GM18526 (cell line): ENCODE data around the gene MYLK.

ENCODE experiments used
- POLR2A ChIP-seq: IDR thresholded peaks from 3 replicates; pipeline ENCODE4 v1.6.1; 2011; ENCODE audit not compliant: insufficient read length; ENCODE audit errors: extremely low read depth

The MYLK gene

GRCh38 chr3:123853686-123854372 is 30.3 kb downstream of the MYLK start:
- TF ChIP-seq POLR2A, result no peak

DNA sequence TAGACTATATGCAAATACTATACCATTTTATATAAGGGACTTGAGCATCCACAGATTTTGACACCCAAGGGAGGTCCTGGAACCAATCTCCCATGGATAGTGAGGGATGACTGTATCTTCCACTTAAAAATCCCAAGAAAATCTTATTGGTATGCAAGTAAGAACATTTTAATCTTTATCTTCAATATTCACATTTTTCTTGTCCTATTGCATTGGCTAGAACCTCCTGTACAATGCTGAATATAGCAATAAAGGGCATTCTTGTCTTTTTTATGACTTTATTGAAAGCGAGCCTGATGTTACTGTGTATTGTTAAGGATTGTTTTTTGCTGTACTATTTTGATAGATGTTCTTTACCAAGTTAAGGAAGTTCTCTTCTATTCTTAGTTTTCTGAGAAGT is 36.9 kb downstream of the MYLK start:
- TF ChIP-seq POLR2A, result no peak

- no peak for TF ChIP-seq POLR2A
Observed at GRCh38 chr3:123843668-123844067, 40.5 kb downstream of the MYLK start.

DNA sequence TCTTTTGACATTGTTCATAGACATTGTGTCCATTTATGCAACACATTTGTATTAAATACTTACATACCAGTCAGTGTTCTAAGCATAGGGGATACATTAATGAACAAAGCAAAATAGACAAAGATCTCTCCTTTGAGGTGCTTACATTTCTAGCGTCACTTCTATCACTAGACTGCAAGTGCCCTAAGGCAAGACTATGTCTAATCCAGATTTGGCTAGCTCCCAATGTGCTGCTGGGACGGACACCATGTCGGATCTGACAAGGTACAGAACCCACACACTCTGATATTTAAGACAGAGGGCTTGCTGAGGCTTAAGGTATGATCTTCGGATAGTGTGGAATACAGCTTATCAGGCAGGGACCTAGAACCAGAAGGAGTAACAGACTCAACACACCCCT is 41.4 kb downstream of the MYLK start:
- no peak for TF ChIP-seq POLR2A

GRCh38 chr3:123841476-123842238 is 42.5 kb downstream of the MYLK start:
- TF ChIP-seq POLR2A, result no peak

DNA sequence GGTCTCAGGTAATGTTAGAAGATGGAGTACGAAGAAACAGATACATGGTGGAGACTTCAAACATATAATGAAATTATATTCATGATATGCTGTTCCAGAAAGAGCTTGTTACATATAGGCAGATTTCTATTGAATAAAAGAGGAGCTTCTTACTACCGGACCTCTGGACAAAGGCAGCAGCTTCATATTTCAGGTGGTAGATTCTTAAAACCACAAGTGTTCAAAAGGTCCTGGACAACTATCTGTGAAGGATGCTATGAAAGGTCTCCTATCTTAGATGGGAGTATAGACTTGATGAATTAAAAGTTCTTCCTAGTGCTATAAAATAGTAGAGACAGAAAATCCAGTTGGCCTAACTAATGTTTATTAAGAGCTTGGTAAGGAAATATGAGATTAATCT is 43.2 kb downstream of the MYLK start:
- TF ChIP-seq POLR2A, result no peak

DNA sequence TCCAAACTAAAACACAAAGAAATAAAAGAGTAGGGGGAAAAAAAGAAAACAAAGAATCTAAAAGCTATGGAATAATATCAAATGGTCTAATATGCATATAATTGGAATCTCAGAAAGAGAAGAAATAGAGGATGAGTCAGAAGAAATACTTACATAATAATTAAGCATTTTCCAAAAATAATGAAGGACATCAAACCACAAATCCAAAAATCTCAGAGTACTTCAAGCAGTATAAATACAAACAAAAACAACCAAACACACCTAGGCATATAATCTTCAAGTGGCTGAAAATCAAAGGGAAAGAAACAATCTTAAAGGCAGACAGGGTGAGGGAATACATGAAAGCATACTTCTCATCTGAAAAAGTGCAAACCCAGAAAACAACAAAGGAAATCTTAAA is 46.3 kb downstream of the MYLK start:
- no peak for TF ChIP-seq POLR2A

DNA sequence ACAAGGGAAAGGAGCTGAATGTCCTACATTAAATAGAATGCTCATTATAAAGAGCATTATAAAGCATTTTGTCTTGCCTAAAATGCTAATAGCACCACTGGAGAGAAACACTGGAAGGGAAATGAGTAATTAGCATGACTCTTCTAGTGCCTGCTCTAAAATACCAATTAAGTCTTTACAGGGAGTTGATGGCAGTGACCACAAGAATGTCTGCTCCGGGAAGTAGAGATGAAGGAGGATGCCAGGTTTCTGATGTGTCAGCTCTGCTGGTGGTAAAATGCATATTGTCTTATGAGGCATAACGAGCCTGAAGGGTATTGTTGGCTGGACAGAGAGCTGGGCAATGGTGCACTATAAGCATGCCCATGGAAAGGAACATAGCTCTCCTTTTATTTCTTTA is 49.5 kb downstream of the MYLK start:
- TF ChIP-seq POLR2A, result no peak

DNA sequence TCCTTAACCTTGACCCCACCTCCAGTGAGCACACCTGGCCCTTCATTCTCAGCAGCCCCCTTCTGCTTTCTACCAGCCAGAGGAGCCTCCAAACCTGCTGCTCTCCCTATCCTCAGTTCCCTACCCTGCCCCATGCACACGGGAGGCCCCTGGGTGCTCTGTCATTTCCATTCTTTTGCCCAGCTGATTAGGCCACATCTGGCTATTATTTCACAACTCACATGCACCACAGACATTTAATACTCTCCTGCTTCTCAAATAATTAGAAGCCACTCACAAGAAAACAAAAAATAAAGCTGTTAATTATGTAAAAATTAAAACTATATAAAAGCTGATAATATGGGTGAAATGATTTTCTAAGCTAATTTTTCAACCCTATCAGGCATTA is 50.7 kb downstream of the MYLK start:
- TF ChIP-seq POLR2A, result no peak

DNA sequence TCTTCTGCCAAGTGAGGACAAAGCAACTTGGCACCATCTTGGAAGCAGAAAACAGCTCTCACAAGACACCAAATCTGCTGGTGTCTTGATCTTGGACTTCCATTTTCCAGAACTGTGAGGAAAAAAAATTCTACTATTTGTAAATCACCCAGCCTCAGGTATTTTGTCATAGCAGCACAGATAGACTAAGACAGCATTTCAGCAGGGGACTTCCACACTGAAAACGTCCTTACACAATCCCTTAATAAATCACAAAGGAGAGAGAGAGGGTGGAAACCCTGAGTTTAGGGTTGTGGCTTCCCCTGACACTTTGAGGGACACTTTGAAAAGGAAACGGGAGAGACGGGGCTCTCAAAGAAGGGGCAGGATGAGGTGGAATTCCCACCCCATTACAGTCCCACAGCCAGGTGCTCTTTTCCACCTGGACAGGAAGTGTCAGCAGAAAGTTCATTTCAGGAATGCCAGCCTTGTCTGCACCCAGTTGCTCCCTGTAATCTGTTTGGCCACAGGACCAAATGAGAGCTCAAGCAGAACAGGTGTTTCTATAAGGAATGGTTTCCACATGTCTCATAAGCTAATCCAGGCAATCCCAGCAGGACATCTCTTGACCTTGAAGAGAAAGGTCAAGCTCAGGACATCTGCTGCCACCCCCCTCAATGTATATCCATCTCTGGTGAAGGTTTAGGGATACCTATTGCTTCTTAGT is 51.3 kb downstream of the MYLK start:
- no peak for TF ChIP-seq POLR2A

DNA sequence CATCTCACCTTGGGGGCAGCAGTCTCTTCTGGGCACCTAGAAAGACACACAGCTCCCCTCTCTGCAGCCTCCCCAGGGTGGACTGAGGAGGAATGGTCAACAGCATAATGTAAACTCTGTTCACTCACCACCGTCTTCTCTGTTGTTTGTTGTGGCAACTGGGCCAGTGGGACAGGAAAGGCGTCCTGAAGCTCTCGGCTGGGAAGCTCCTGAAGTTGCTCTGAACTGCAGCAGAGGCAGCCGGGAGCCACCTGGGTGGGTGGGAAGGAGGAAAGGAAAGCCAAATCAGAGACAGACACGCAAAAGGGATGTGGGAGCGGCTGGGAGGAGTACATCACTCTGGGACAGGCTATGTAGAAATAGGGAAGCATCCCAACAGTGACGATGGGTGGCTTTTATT is 52.7 kb downstream of the MYLK start:
- TF ChIP-seq POLR2A, result no peak

DNA sequence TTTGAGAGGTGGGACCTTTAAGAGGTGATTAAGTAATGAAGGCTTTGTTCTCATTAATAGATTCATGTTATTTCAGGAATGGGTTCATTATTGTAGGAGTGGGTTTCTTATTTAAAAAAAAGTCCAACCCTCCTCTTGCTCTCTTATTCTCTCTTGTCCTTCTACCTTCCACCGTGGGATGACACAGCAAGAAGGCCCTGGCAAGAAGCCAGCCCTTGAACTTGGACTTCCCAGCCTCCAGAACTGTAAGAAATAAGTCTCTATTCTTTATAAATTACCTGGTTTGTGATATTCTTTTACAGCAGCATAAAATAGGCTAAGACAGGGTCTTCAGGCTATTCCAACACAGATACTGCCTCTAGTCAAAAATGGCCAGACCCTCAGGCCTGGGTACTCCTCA is 62.2 kb downstream of the MYLK start:
- no peak for TF ChIP-seq POLR2A

GRCh38 chr3:123819949-123820348 is 64.2 kb downstream of the MYLK start:
- no peak for TF ChIP-seq POLR2A

DNA sequence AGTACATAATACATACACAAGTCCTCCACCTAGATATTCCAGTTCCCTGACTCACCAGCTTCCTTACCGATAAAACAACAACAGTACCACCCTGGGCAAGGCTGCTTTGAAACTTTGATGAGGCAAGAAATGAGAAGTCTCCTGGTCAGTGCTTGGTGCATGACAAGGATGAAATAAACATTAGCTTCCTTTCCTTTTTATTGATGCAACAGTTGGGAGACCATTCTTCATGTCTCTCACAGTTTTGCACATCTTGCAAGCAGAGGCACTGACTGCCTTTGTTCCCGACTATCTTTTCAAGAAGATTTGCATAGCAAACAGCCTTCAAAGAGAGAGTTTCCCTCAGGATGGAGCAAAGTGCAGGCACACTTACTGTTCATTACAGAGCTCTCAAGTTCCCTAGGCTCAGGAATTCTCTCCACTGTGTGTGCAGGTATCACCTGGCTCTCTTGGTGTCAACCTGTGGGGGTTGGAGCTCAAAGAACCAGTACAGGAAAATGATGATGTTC is 65.2 kb downstream of the MYLK start:
- no peak for TF ChIP-seq POLR2A

- TF ChIP-seq POLR2A, result no peak
Observed at GRCh38 chr3:123818324-123818920, 65.7 kb downstream of the MYLK start.

- no peak for TF ChIP-seq POLR2A
Observed at GRCh38 chr3:123817413-123817812, 66.7 kb downstream of the MYLK start.

- TF ChIP-seq POLR2A, result no peak
Observed at GRCh38 chr3:123816673-123817207, 67.4 kb downstream of the MYLK start.
